Body of pancreas (tissue), 4 donors: Measurements from ENCODE around the gene SPOP. TPM values are rescaled to one million over a fixed set of nuclear protein-coding genes. Genes with fewer than 3 reads are reported as not detected.
"Not testable (repeated sequence)": the region's sequence is repeated elsewhere in the genome, so short reads cannot be mapped to it uniquely, and the experiment has no call there.

Experiments used
- ATAC-seq: fragments of 150-250 bp; one replicate; pipeline ENCODE4 v1.9.1; 2016
- DNase-seq, 4 donors: peaks; one replicate each; pipeline ENCODE4 v3.0.0-alpha.2; 2019
- H3K27ac ChIP-seq, 4 donors: fragments of 200-600 bp; sonication (generic); 1 replicate in 3 of 4; 2 replicates in 1 of 4; pipeline versions ENCODE4 v1.5.1 to v1.6.1; 2016 to 2019; ENCODE audit warnings: mild to moderate bottlenecking in 1 of 4, mixed read lengths in 1 of 4, moderate library complexity in 1 of 4
- H3K27me3 ChIP-seq, 2 donors: fragments of 200-600 bp; sonication (generic); one replicate each; pipeline ENCODE4 v1.6.0; 2016; ENCODE audit warnings: mild to moderate bottlenecking in 1 of 2
- H3K36me3 ChIP-seq, 2 donors: fragments of 200-600 bp; sonication (generic); replicated peaks in 1 of 2; 2 replicates each; pipeline ENCODE4 v1.5.1; 2016; ENCODE audit warnings: low read depth in 2 of 2; ENCODE audit not compliant: insufficient read depth in 1 of 2
- H3K4me1 ChIP-seq: fragments of 200-600 bp; sonication (generic); one replicate; pipeline ENCODE4 v1.6.0; 2016
- H3K4me3 ChIP-seq, 2 donors: fragments of 200-600 bp; sonication (generic); 1 replicate in 1 of 2; 2 replicates in 1 of 2; pipeline ENCODE4 v1.5.1; 2016 to 2019
- H3K9me3 ChIP-seq, 3 donors: fragments of 200-600 bp; sonication (generic); 1 replicate in 2 of 3; 2 replicates in 1 of 3; pipeline ENCODE4 v1.5.1; 2016
- POLR2A ChIP-seq, 3 donors: fragments of 450-650 bp; IDR thresholded peaks; one replicate each; pipeline ENCODE4 v1.6.1; 2016; ENCODE audit warnings: antibody characterized with exemption in 3 of 3, mild to moderate bottlenecking in 2 of 3
- WGBS, 2 donors: methylation state at CpG; one replicate each; pipeline ENCODE4 v1.1.5; 2017; 5-methylcytosine and 5-hydroxymethylcytosine counted together
- intact Hi-C: fragments of 100-400 bp; cut with DNase I; formaldehyde crosslinking; loops from one replicate; pipeline ENCODE4 v1.15.1; 2023
- total RNA-seq, 2 donors: library from RNA; depleted of rRNA; stranded (reverse); fragments of >200 nt; gene quantifications; one replicate each; pipeline ENCODE4 v1.1.0, GENCODE V29; 2016
- TF ChIP-seq, protein P1 (sequence below), 7 experiments: fragments of 450-650 bp in 4 of 7; fragments of 200-600 bp in 3 of 7; sonication (generic) in 3 of 7; IDR thresholded peaks; one replicate each; pipeline ENCODE4 v1.5.1; 2016 to 2019; ENCODE audit warnings: antibody characterized with exemption in 7 of 7

Gene SPOP
- total RNA-seq: 10 to 100 TPM; 42.3 to 57.4 TPM

- Histone ChIP-seq H3K4me1 (peaks cover 39% of the 10 kb centered on the region), H3K36me3 (no peaks in the 10 kb centered on the region), H3K4me3 (peak within 1 kb of the TSS; percentile 18 to 43), H3K27ac (peak within 1 kb of the TSS; percentile 97 to 99 (median 99)), H3K9me3 (no peaks in the 10 kb centered on the region), H3K27me3 (no peaks in the 10 kb centered on the region)
- TF ChIP-seq POLR2A (IDR thresholded peaks at IDR 0.05): peak; percentile 12 to 83 (median 82)
- TF ChIP-seq, protein P1, sequence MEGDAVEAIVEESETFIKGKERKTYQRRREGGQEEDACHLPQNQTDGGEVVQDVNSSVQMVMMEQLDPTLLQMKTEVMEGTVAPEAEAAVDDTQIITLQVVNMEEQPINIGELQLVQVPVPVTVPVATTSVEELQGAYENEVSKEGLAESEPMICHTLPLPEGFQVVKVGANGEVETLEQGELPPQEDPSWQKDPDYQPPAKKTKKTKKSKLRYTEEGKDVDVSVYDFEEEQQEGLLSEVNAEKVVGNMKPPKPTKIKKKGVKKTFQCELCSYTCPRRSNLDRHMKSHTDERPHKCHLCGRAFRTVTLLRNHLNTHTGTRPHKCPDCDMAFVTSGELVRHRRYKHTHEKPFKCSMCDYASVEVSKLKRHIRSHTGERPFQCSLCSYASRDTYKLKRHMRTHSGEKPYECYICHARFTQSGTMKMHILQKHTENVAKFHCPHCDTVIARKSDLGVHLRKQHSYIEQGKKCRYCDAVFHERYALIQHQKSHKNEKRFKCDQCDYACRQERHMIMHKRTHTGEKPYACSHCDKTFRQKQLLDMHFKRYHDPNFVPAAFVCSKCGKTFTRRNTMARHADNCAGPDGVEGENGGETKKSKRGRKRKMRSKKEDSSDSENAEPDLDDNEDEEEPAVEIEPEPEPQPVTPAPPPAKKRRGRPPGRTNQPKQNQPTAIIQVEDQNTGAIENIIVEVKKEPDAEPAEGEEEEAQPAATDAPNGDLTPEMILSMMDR (IDR thresholded peaks at IDR 0.05): no peak
- WGBS, 2 donors: 14 to 16% methylated on average over 50 to 53 of the region's 53 CpGs
- ATAC-seq (peak; percentile 98), DNase-seq (peak; percentile 99 to 100 (median 100))
- intact Hi-C loops: no loop called here
These were observed at the start of gene SPOP for GRCh38 chr17:49677933-49678847. Gene SPOP (minus strand): TSS chr17:49678097. CDS start chr17:49622810, 55,287 bp downstream.

DNA sequence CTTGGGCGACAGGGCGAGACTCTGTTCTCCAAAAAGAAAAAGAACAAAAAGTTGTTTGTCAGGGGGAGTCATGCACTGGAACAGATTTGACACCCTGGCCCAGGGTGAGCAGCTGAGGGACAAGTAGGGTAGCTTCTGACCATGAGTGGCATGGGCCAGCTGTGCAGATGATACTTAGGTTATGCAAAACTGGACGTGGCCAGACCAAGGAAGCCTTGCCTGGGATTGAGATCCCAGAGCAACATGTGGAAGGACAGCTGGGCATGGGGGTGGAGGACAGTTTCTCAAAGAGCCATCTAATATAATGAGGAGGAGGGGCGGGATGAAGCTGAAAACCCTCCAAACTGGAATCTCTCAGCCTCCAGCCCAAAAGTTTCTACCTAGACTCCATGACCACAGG is 49.5 kb upstream of the SPOP start:
- no peak for TF ChIP-seq POLR2A (IDR thresholded peaks at IDR 0.05)
- TF ChIP-seq, protein P1 (IDR thresholded peaks at IDR 0.05): no peak
- DNase-seq: no peak
- H3K4me3 ChIP-seq: no peak overlapping the region
- no peak for ATAC-seq
- intact Hi-C loops: no loop called here
- peaks cover 38% of the 10 kb centered on the region for H3K4me1 ChIP-seq
- no peaks in the 10 kb centered on the region for H3K27me3 ChIP-seq
- H3K36me3 ChIP-seq: no peaks in the 10 kb centered on the region
- WGBS, 2 donors: 83 to 96% methylated on average over 3 to 4 of the region's 4 CpGs
- no peak overlapping the region for H3K27ac ChIP-seq
- no peaks in the 10 kb centered on the region for H3K9me3 ChIP-seq

GRCh38 chr17:49725452-49726130 is 47.7 kb upstream of the SPOP start:
- Histone ChIP-seq H3K27me3 (no peaks in the 10 kb centered on the region), H3K27ac (no peak overlapping the region), H3K36me3 (no peaks in the 10 kb centered on the region), H3K4me1 (peaks cover 28% of the 10 kb centered on the region), H3K9me3 (no peaks in the 10 kb centered on the region), H3K4me3 (no peak overlapping the region)
- TF ChIP-seq, protein P1 (IDR thresholded peaks at IDR 0.05): no peak
- no peak for TF ChIP-seq POLR2A (IDR thresholded peaks at IDR 0.05)
- WGBS, 2 donors: 88% methylated on average over 7 of the region's 7 CpGs
- ATAC-seq (no peak), DNase-seq (no peak)
- intact Hi-C loops: no loop called here

- H3K9me3 ChIP-seq, ATAC-seq, DNase-seq, H3K36me3 ChIP-seq, H3K27ac ChIP-seq, H3K4me3 ChIP-seq, intact Hi-C loops, H3K27me3 ChIP-seq: not testable (repeated sequence)
- 90 to 97% methylated on average over 6 of the region's 6 CpGs for WGBS, 2 donors
- peaks cover 18% of the 10 kb centered on the region for H3K4me1 ChIP-seq
These were observed 46.7 kb upstream of the SPOP start for GRCh38 chr17:49724552-49724951.

GRCh38 chr17:49723423-49723822 is 45.5 kb upstream of the SPOP start:
- no peaks in the 10 kb centered on the region for H3K9me3 ChIP-seq
- DNase-seq (peak in 3 of 4 donors; percentile 32 to 57 (median 43)), ATAC-seq (peak; percentile 52)
- 54 to 67% methylated on average over 7 to 8 of the region's 8 CpGs for WGBS, 2 donors
- peaks cover 0 to 7% of the 10 kb centered on the region in 2 donors for H3K36me3 ChIP-seq
- no peak overlapping the region for H3K4me3 ChIP-seq
- no peaks in the 10 kb centered on the region for H3K27me3 ChIP-seq
- intact Hi-C loops: no loop called here
- TF ChIP-seq, protein P1 (IDR thresholded peaks at IDR 0.05): no peak
- TF ChIP-seq POLR2A (IDR thresholded peaks at IDR 0.05): no peak
- peak overlapping the region in 2 of 4 donors; percentile 24 to 29 for H3K27ac ChIP-seq
- H3K4me1 ChIP-seq: peaks cover 10% of the 10 kb centered on the region
